ENCODE results near the gene GKN2.

GKN2 gene

GRCh38 chr2:68916226-68916625 is 36.5 kb downstream of the GKN2 start:
- no peak overlapping the region for H3K4me3 ChIP-seq (ENCODE audit: control insufficient read depth in 1 of 7, extremely low read depth in 1 of 7, insufficient read depth in 4 of 7, low read depth in 2 of 7, low read length in 6 of 7)
- DNase-seq, result no peak
- no peak overlapping the region for H3K27ac ChIP-seq (ENCODE audit: insufficient read depth in 1 of 2, low read depth in 1 of 2, low read length in 2 of 2, poor library complexity in 1 of 2, severe bottlenecking in 2 of 2)
- WGBS (ENCODE audit: insufficient coverage), result 100% methylated on average over 1 of the region's 1 CpG
- H3K36me3 ChIP-seq (ENCODE audit: control insufficient read depth in 4 of 4, insufficient read depth in 4 of 4, low read length in 3 of 4), result no peaks in the 10 kb centered on the region
- ChIA-PET POLR2A (no interaction called here), CTCF (interaction anchor here (1.2 to 1.4 kb wide), 2 partner anchors 9 to 141 kb away, joined by 3 to 5 read pairs; no protein-coding TSS in a partner anchor)
- no peaks in the 10 kb centered on the region for H3K27me3 ChIP-seq (replicated peaks in 2 of 5; ENCODE audit: control insufficient read depth in 4 of 5, insufficient read depth in 5 of 5, low read length in 4 of 5)
- H3K4me1 ChIP-seq (ENCODE audit: control extremely low read depth in 1 of 4, control insufficient read depth in 4 of 4, insufficient read depth in 4 of 4, low read length in 3 of 4), result peaks cover 3 to 48% (median 34%) of the 10 kb centered on the region in 4 experiments
- H3K9me3 ChIP-seq (ENCODE audit: control extremely low read depth in 1 of 5, control insufficient read depth in 4 of 5, insufficient read depth in 2 of 5, low read depth in 1 of 5, low read length in 4 of 5), result no peaks in the 10 kb centered on the region

- Histone ChIP-seq H3K4me1 (ENCODE audit: control extremely low read depth in 1 of 4, control insufficient read depth in 4 of 4, insufficient read depth in 4 of 4, low read length in 3 of 4) (peaks cover 3 to 53% (median 39%) of the 10 kb centered on the region in 4 experiments), H3K36me3 (ENCODE audit: control insufficient read depth in 4 of 4, insufficient read depth in 4 of 4, low read length in 3 of 4) (no peaks in the 10 kb centered on the region), H3K27ac (ENCODE audit: insufficient read depth in 1 of 2, low read depth in 1 of 2, low read length in 2 of 2, poor library complexity in 1 of 2, severe bottlenecking in 2 of 2) (no peak overlapping the region), H3K9me3 (ENCODE audit: control extremely low read depth in 1 of 5, control insufficient read depth in 4 of 5, insufficient read depth in 2 of 5, low read depth in 1 of 5, low read length in 4 of 5) (no peaks in the 10 kb centered on the region), H3K4me3 (ENCODE audit: control insufficient read depth in 1 of 7, extremely low read depth in 1 of 7, insufficient read depth in 4 of 7, low read depth in 2 of 7, low read length in 6 of 7) (no peak overlapping the region), H3K27me3 (replicated peaks in 2 of 5; ENCODE audit: control insufficient read depth in 4 of 5, insufficient read depth in 5 of 5, low read length in 4 of 5) (no peaks in the 10 kb centered on the region)
- WGBS (ENCODE audit: insufficient coverage), result 10% methylated on average over 4 of the region's 4 CpGs
- ChIA-PET POLR2A (no interaction called here), CTCF (interaction anchor here (0.6 to 2.9 kb wide), 7 partner anchors 10 to 328 kb away, joined by 3 to 6 read pairs (median 4); no protein-coding TSS in a partner anchor)
- DNase-seq, result peak; percentile 27 to 74 (median 60)
These were observed 37.3 kb downstream of the GKN2 start for GRCh38 chr2:68915393-68915792.

- Histone ChIP-seq H3K36me3 (ENCODE audit: control insufficient read depth in 4 of 4, insufficient read depth in 4 of 4, low read length in 3 of 4) (no peaks in the 10 kb centered on the region), H3K4me1 (ENCODE audit: control extremely low read depth in 1 of 4, control insufficient read depth in 4 of 4, insufficient read depth in 4 of 4, low read length in 3 of 4) (peaks cover 9 to 73% (median 54%) of the 10 kb centered on the region in 4 experiments), H3K4me3 (ENCODE audit: control insufficient read depth in 1 of 7, extremely low read depth in 1 of 7, insufficient read depth in 4 of 7, low read depth in 2 of 7, low read length in 6 of 7) (no peak overlapping the region), H3K27me3 (replicated peaks in 2 of 5; ENCODE audit: control insufficient read depth in 4 of 5, insufficient read depth in 5 of 5, low read length in 4 of 5) (no peaks in the 10 kb centered on the region), H3K9me3 (ENCODE audit: control extremely low read depth in 1 of 5, control insufficient read depth in 4 of 5, insufficient read depth in 2 of 5, low read depth in 1 of 5, low read length in 4 of 5) (no peaks in the 10 kb centered on the region), H3K27ac (ENCODE audit: insufficient read depth in 1 of 2, low read depth in 1 of 2, low read length in 2 of 2, poor library complexity in 1 of 2, severe bottlenecking in 2 of 2) (no peak overlapping the region)
- peak in 1 of 3 donors; percentile 16 for DNase-seq
- WGBS (ENCODE audit: insufficient coverage), result no CpG with 5 or more reads among the region's 3 CpGs
- POLR2A ChIA-PET, result no interaction called here
- CTCF ChIA-PET, result interaction anchor here (0.8 to 2.9 kb wide), 9 partner anchors 12 to 441 kb away, joined by 3 to 13 read pairs (median 4); no protein-coding TSS in a partner anchor
These were observed 39.3 kb downstream of the GKN2 start for GRCh38 chr2:68913359-68913758.

GRCh38 chr2:68912732-68913131 is 40.0 kb downstream of the GKN2 start:
- H3K27me3 ChIP-seq (replicated peaks in 2 of 5; ENCODE audit: control insufficient read depth in 4 of 5, insufficient read depth in 5 of 5, low read length in 4 of 5), result no peaks in the 10 kb centered on the region
- ChIA-PET POLR2A (no interaction called here), CTCF (interaction anchor here (0.7 to 2.7 kb wide), 10 partner anchors 10 to 204 kb away, joined by 3 to 13 read pairs (median 4); no protein-coding TSS in a partner anchor)
- WGBS (ENCODE audit: insufficient coverage), result 0% methylated on average over 2 of the region's 2 CpGs
- H3K4me1 ChIP-seq (ENCODE audit: control extremely low read depth in 1 of 4, control insufficient read depth in 4 of 4, insufficient read depth in 4 of 4, low read length in 3 of 4), result peaks cover 11 to 79% (median 60%) of the 10 kb centered on the region in 4 experiments
- H3K36me3 ChIP-seq (ENCODE audit: control insufficient read depth in 4 of 4, insufficient read depth in 4 of 4, low read length in 3 of 4), result no peaks in the 10 kb centered on the region
- peak in 2 of 3 donors; percentile 83 to 87 for DNase-seq
- no peak overlapping the region for H3K27ac ChIP-seq (ENCODE audit: insufficient read depth in 1 of 2, low read depth in 1 of 2, low read length in 2 of 2, poor library complexity in 1 of 2, severe bottlenecking in 2 of 2)
- H3K9me3 ChIP-seq (ENCODE audit: control extremely low read depth in 1 of 5, control insufficient read depth in 4 of 5, insufficient read depth in 2 of 5, low read depth in 1 of 5, low read length in 4 of 5), result no peaks in the 10 kb centered on the region
- no peak overlapping the region for H3K4me3 ChIP-seq (ENCODE audit: control insufficient read depth in 1 of 7, extremely low read depth in 1 of 7, insufficient read depth in 4 of 7, low read depth in 2 of 7, low read length in 6 of 7)

GRCh38 chr2:68912111-68912510 is 40.6 kb downstream of the GKN2 start:
- Histone ChIP-seq H3K4me1 (ENCODE audit: control extremely low read depth in 1 of 4, control insufficient read depth in 4 of 4, insufficient read depth in 4 of 4, low read length in 3 of 4) (peaks cover 11 to 84% (median 65%) of the 10 kb centered on the region in 4 experiments), H3K36me3 (ENCODE audit: control insufficient read depth in 4 of 4, insufficient read depth in 4 of 4, low read length in 3 of 4) (no peaks in the 10 kb centered on the region), H3K9me3 (ENCODE audit: control extremely low read depth in 1 of 5, control insufficient read depth in 4 of 5, insufficient read depth in 2 of 5, low read depth in 1 of 5, low read length in 4 of 5) (no peaks in the 10 kb centered on the region), H3K27ac (ENCODE audit: insufficient read depth in 1 of 2, low read depth in 1 of 2, low read length in 2 of 2, poor library complexity in 1 of 2, severe bottlenecking in 2 of 2) (no peak overlapping the region), H3K27me3 (replicated peaks in 2 of 5; ENCODE audit: control insufficient read depth in 4 of 5, insufficient read depth in 5 of 5, low read length in 4 of 5) (no peaks in the 10 kb centered on the region), H3K4me3 (ENCODE audit: control insufficient read depth in 1 of 7, extremely low read depth in 1 of 7, insufficient read depth in 4 of 7, low read depth in 2 of 7, low read length in 6 of 7) (peak overlapping the region in 1 of 7 experiments; percentile 1)
- POLR2A ChIA-PET, result interaction anchor here (0.6 kb wide), 1 partner anchor 162 kb away, joined by 4 read pairs; no protein-coding TSS in a partner anchor
- CTCF ChIA-PET, result interaction anchor here (0.6 to 2.7 kb wide), 14 partner anchors 10 to 203 kb away, joined by 3 to 13 read pairs (median 4); no protein-coding TSS in a partner anchor
- 100% methylated on average over 3 of the region's 3 CpGs for WGBS (ENCODE audit: insufficient coverage)
- DNase-seq, result peak in 1 of 3 donors; percentile 7

- H3K27me3 ChIP-seq (replicated peaks in 2 of 5; ENCODE audit: control insufficient read depth in 4 of 5, insufficient read depth in 5 of 5, low read length in 4 of 5), result no peaks in the 10 kb centered on the region
- peaks cover 11 to 84% (median 66%) of the 10 kb centered on the region in 4 experiments for H3K4me1 ChIP-seq (ENCODE audit: control extremely low read depth in 1 of 4, control insufficient read depth in 4 of 4, insufficient read depth in 4 of 4, low read length in 3 of 4)
- POLR2A ChIA-PET, result interaction anchor here (0.6 kb wide), 1 partner anchor 162 kb away, joined by 4 read pairs; no protein-coding TSS in a partner anchor
- CTCF ChIA-PET, result interaction anchor here (0.6 to 2.7 kb wide), 12 partner anchors 10 to 203 kb away, joined by 3 to 13 read pairs (median 4); no protein-coding TSS in a partner anchor
- H3K27ac ChIP-seq (ENCODE audit: insufficient read depth in 1 of 2, low read depth in 1 of 2, low read length in 2 of 2, poor library complexity in 1 of 2, severe bottlenecking in 2 of 2), result no peak overlapping the region
- no peaks in the 10 kb centered on the region for H3K9me3 ChIP-seq (ENCODE audit: control extremely low read depth in 1 of 5, control insufficient read depth in 4 of 5, insufficient read depth in 2 of 5, low read depth in 1 of 5, low read length in 4 of 5)
- peak in 2 of 3 donors; percentile 48 to 58 for DNase-seq
- 80% methylated on average over 1 of the region's 1 CpG for WGBS (ENCODE audit: insufficient coverage)
- peak overlapping the region in 1 of 7 experiments; percentile 1 for H3K4me3 ChIP-seq (ENCODE audit: control insufficient read depth in 1 of 7, extremely low read depth in 1 of 7, insufficient read depth in 4 of 7, low read depth in 2 of 7, low read length in 6 of 7)
- no peaks in the 10 kb centered on the region for H3K36me3 ChIP-seq (ENCODE audit: control insufficient read depth in 4 of 4, insufficient read depth in 4 of 4, low read length in 3 of 4)
These were observed 41.0 kb downstream of the GKN2 start for GRCh38 chr2:68911709-68912108.

- Histone ChIP-seq H3K27me3 (replicated peaks in 2 of 5; ENCODE audit: control insufficient read depth in 4 of 5, insufficient read depth in 5 of 5, low read length in 4 of 5) (no peaks in the 10 kb centered on the region), H3K9me3 (ENCODE audit: control extremely low read depth in 1 of 5, control insufficient read depth in 4 of 5, insufficient read depth in 2 of 5, low read depth in 1 of 5, low read length in 4 of 5) (no peaks in the 10 kb centered on the region), H3K36me3 (ENCODE audit: control insufficient read depth in 4 of 4, insufficient read depth in 4 of 4, low read length in 3 of 4) (no peaks in the 10 kb centered on the region), H3K4me1 (ENCODE audit: control extremely low read depth in 1 of 4, control insufficient read depth in 4 of 4, insufficient read depth in 4 of 4, low read length in 3 of 4) (peaks cover 11 to 84% (median 66%) of the 10 kb centered on the region in 4 experiments), H3K27ac (ENCODE audit: insufficient read depth in 1 of 2, low read depth in 1 of 2, low read length in 2 of 2, poor library complexity in 1 of 2, severe bottlenecking in 2 of 2) (no peak overlapping the region), H3K4me3 (ENCODE audit: control insufficient read depth in 1 of 7, extremely low read depth in 1 of 7, insufficient read depth in 4 of 7, low read depth in 2 of 7, low read length in 6 of 7) (peak overlapping the region in 1 of 7 experiments; percentile 16)
- ChIA-PET CTCF (interaction anchor here (0.9 to 2.7 kb wide), 8 partner anchors 14 to 181 kb away, joined by 3 to 13 read pairs (median 4); no protein-coding TSS in a partner anchor), POLR2A (interaction anchor here (0.6 kb wide), 1 partner anchor 161 kb away, joined by 4 read pairs; no protein-coding TSS in a partner anchor)
- DNase-seq, result no peak
- WGBS (ENCODE audit: insufficient coverage), result 90% methylated on average over 3 of the region's 4 CpGs
These were observed 41.4 kb downstream of the GKN2 start for GRCh38 chr2:68911246-68911645.

All from common myeloid progenitor, CD34-positive (primary cell).